Esophagus muscularis mucosa (tissue), 4 donors: ENCODE results near the gene C2orf78. TPM values are rescaled to one million over a fixed set of nuclear protein-coding genes. Genes with fewer than 3 reads are reported as not detected.

ENCODE experiments used
- DNase-seq: peaks from one replicate; pipeline ENCODE4 v3.0.0-alpha.2; 2017; ENCODE audit errors: extremely low spot score
- H3K27ac ChIP-seq, 4 donors: fragments of 200-600 bp; sonication (generic); replicated peaks in 1 of 4; 1 replicate in 3 of 4; 2 replicates in 1 of 4; pipeline ENCODE4 v1.5.1; 2016 to 2019; ENCODE audit warnings: mild to moderate bottlenecking in 1 of 4
- H3K27me3 ChIP-seq, 4 donors: fragments of 200-600 bp; sonication (generic); one replicate each; pipeline versions ENCODE4 v1.5.1 to v1.6.0; 2016 to 2019
- H3K36me3 ChIP-seq, 4 donors: fragments of 200-600 bp; sonication (generic); one replicate each; pipeline ENCODE4 v1.5.1; 2016 to 2019
- H3K4me1 ChIP-seq, 4 donors: fragments of 200-600 bp; sonication (generic); one replicate each; pipeline ENCODE4 v1.5.1; 2016 to 2019
- H3K4me3 ChIP-seq, 4 donors: fragments of 200-600 bp; sonication (generic); 1 replicate in 2 of 4; 2 replicates in 2 of 4; pipeline ENCODE4 v1.5.1; 2016 to 2019; ENCODE audit warnings: mild to moderate bottlenecking in 4 of 4, moderate library complexity in 1 of 4
- H3K9me3 ChIP-seq, 4 donors: fragments of 200-600 bp; sonication (generic); 1 replicate in 3 of 4; 2 replicates in 1 of 4; pipeline ENCODE4 v1.5.1; 2016 to 2019
- EP300 ChIP-seq: sonication (generic); formaldehyde crosslinking; IDR thresholded peaks from one replicate; pipeline ENCODE4 v1.6.1; 2017; ENCODE audit warnings: antibody characterized with exemption
- POLR2A ChIP-seq: fragments of 450-650 bp; IDR thresholded peaks from one replicate; pipeline ENCODE4 v1.6.1; 2017; ENCODE audit warnings: antibody characterized with exemption, moderate library complexity, mild to moderate bottlenecking, low read depth
- POLR2AphosphoS5 ChIP-seq, 2 donors: sonication (generic); formaldehyde crosslinking; IDR thresholded peaks; one replicate each; pipeline ENCODE4 v1.6.1; 2017; ENCODE audit warnings: antibody characterized with exemption in 2 of 2
- WGBS: methylation state at CpG from one replicate; pipeline ENCODE4 v1.1.5; 2018; 5-methylcytosine and 5-hydroxymethylcytosine counted together
- intact Hi-C: fragments of 100-400 bp; cut with DNase I; formaldehyde crosslinking; loops from one replicate; pipeline ENCODE4 v1.15.1; 2023
- total RNA-seq, 4 donors: library from RNA; depleted of rRNA; stranded (reverse); fragments of >200 nt; gene quantifications; one replicate each; pipeline versions ENCODE4 v1.1.0 to v1.2.1, GENCODE V29; 2016
- TF ChIP-seq, protein P1 (sequence below), 3 experiments: fragments of 200-600 bp in 2 of 3; fragments of 450-650 bp in 1 of 3; sonication (generic) in 2 of 3; IDR thresholded peaks; one replicate each; pipeline ENCODE4 v1.5.1; 2017 to 2019; ENCODE audit warnings: antibody characterized with exemption in 3 of 3, mild to moderate bottlenecking in 2 of 3, moderate library complexity in 1 of 3

The C2orf78 gene
- total RNA-seq, 4 donors from 2014 or later: not detected

DNA sequence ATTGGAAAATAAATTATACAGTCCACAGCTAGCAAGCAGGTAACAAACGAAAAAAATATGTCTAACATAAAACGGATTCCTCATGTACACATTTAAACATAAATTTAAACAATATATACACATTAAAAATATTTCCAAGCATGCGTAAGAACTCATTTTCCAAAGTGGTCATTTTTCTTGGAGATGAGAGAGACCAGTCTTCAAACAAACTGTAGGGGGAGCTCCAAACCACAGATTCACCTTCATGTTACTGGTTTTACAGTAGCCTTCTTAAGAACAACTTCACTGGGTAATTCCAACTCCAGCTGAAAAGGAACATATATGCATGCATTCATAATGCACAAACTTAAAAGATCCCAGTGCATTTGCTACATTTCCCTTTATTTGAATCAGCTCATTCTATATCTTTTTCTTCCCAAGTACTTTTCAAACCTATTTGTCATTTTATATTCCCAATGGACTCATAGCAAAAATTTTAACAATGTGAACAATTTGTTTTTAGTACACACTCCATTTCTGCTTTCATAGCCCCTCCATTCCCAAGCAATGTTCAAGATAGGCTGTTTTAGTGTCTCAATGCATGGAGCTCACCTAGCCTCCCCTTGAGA, 40.0 kb downstream of the C2orf78 start:
- no peak for TF ChIP-seq POLR2AphosphoS5 (IDR thresholded peaks at IDR 0.05)
- TF ChIP-seq, protein P1, sequence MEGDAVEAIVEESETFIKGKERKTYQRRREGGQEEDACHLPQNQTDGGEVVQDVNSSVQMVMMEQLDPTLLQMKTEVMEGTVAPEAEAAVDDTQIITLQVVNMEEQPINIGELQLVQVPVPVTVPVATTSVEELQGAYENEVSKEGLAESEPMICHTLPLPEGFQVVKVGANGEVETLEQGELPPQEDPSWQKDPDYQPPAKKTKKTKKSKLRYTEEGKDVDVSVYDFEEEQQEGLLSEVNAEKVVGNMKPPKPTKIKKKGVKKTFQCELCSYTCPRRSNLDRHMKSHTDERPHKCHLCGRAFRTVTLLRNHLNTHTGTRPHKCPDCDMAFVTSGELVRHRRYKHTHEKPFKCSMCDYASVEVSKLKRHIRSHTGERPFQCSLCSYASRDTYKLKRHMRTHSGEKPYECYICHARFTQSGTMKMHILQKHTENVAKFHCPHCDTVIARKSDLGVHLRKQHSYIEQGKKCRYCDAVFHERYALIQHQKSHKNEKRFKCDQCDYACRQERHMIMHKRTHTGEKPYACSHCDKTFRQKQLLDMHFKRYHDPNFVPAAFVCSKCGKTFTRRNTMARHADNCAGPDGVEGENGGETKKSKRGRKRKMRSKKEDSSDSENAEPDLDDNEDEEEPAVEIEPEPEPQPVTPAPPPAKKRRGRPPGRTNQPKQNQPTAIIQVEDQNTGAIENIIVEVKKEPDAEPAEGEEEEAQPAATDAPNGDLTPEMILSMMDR (IDR thresholded peaks at IDR 0.05): peak; percentile 79 to 85 (median 83)
- WGBS: 6% methylated on average over 3 of the region's 3 CpGs
- intact Hi-C loops: loop anchor here (10.0 kb wide), 4 partner anchors 101 to 511 kb away; partner anchors contain the start of genes BOLA3, DGUOK and TET3
- no peak overlapping the region for H3K4me3 ChIP-seq
- H3K27ac ChIP-seq: no peak overlapping the region
- H3K9me3 ChIP-seq: no peaks in the 10 kb centered on the region
- DNase-seq: no peak
- no peaks in the 10 kb centered on the region for H3K27me3 ChIP-seq
- peaks cover 3 to 25% (median 19%) of the 10 kb centered on the region in 4 donors for H3K4me1 ChIP-seq
- no peaks in the 10 kb centered on the region for H3K36me3 ChIP-seq

DNA sequence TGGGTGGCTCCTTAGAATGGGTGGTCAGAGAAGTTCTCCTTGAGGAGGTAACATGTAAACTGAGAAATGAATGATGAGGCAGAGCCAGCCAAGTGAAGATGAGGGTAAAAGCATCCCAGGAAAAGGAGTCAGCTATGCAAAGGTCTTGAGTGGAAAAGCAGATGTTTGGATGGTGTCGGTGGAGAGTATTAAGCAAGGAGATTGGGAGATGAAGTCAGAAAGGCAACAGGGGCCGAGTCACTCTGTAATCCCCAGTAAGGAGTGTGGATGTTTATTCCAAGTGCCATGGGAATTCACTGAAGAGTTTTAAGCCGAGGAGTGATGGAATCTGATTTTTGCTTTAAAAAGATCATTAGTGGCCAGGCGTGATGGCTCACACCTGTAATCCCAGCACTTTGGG, 41.4 kb downstream of the C2orf78 start:
- 60% methylated on average over 4 of the region's 4 CpGs for WGBS

DNA sequence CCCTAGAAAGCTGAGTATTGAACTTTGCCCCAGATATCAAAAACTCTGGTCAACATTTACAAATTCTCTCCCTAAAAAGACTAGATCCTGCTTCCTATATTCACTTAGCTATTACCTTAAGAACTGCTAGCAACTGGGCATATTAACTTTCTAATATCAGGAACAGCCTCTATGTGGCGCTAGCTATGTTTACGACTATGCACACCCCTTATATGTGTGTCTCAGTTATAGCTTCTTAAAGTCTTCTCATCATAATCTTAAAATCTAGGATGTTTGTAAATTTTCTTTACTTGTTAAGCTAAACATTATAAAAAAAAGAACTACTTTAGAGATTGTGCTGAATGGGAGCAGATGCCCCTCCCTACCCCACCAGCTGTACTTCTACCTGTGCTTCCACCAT, 43.0 kb downstream of the C2orf78 start:
- intact Hi-C loops: loop anchor here (10.0 kb wide), 4 partner anchors 98 to 508 kb away; partner anchors contain the start of genes BOLA3, DGUOK and TET3
- Histone ChIP-seq H3K4me3 (no peak overlapping the region), H3K27me3 (no peaks in the 10 kb centered on the region), H3K36me3 (peaks cover 0 to 7% (median 3%) of the 10 kb centered on the region in 4 donors), H3K9me3 (no peaks in the 10 kb centered on the region), H3K27ac (no peak overlapping the region), H3K4me1 (peaks cover 3 to 51% (median 46%) of the 10 kb centered on the region in 4 donors)
- DNase-seq: no peak
- 18% methylated on average over 2 of the region's 2 CpGs for WGBS
- TF ChIP-seq POLR2AphosphoS5 (IDR thresholded peaks at IDR 0.05): no peak
- TF ChIP-seq, protein P1 (IDR thresholded peaks at IDR 0.05): peak; percentile 39 to 53 (median 53)

More for the DNA sequence above, 41.4 kb downstream of the C2orf78 start:
- DNase-seq: no peak
- no peak overlapping the region for H3K27ac ChIP-seq
- intact Hi-C loops: loop anchor here (10.0 kb wide), 4 partner anchors 99 to 509 kb away; partner anchors contain the start of genes BOLA3, DGUOK and TET3
- no peaks in the 10 kb centered on the region for H3K27me3 ChIP-seq
- H3K4me3 ChIP-seq: no peak overlapping the region
- peaks cover 3 to 37% (median 31%) of the 10 kb centered on the region in 4 donors for H3K4me1 ChIP-seq
- TF ChIP-seq, protein P1 (IDR thresholded peaks at IDR 0.05): no peak
- no peak for TF ChIP-seq POLR2AphosphoS5 (IDR thresholded peaks at IDR 0.05)
- TF ChIP-seq EP300: no peak
- no peak for TF ChIP-seq POLR2A
- no peaks in the 10 kb centered on the region for H3K36me3 ChIP-seq
- no peaks in the 10 kb centered on the region for H3K9me3 ChIP-seq

DNA sequence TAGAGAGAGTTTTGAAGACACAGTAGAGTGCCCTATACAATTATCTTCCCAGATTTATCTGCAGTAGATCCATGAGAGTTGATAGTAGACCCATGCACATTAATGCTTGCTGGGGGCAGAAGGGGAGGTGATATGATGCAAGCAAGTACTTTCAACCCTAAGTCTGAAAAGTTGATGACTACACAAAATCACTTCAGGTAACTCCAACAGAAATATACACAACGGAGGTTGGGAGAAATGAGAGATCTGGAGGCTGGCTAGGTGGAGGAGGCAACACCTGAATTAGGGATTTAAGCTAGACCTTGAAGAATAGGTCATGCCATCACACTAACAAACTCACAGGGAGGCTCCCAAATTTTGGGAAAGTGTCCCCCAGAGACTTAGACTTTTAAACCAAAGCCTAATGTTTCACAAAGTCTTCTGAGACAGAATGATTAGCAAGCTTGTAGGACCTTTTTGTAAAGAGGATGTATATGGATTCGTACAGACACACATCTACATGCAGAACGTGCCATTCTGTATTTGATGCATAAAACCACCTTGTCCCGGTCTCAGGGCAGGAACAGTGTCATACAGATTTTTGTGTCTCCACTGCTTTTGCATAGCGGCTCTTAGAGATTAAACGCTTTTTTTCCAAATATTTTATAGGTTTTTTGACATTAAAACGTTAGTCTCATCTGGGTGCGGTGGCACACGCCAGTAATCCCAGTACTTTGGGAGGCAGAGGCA, 43.8 kb downstream of the C2orf78 start:
- no peak for DNase-seq
- intact Hi-C loops: loop anchor here (10.0 kb wide), 4 partner anchors 97 to 507 kb away; partner anchors contain the start of genes BOLA3, DGUOK and TET3
- no peaks in the 10 kb centered on the region for H3K9me3 ChIP-seq
- H3K4me3 ChIP-seq: peak overlapping the region; percentile 69 to 87 (median 82)
- peak overlapping the region; percentile 93 to 98 (median 96) for H3K27ac ChIP-seq
- H3K4me1 ChIP-seq: peaks cover 6 to 58% (median 52%) of the 10 kb centered on the region in 4 donors
- peaks cover 0 to 14% (median 7%) of the 10 kb centered on the region in 4 donors for H3K36me3 ChIP-seq
- TF ChIP-seq, protein P1 (IDR thresholded peaks at IDR 0.05): no peak
- no peak for TF ChIP-seq POLR2AphosphoS5 (IDR thresholded peaks at IDR 0.05)
- TF ChIP-seq POLR2A: no peak
- 77% methylated on average over 9 of the region's 9 CpGs for WGBS
- H3K27me3 ChIP-seq: no peaks in the 10 kb centered on the region
